ENCODE results near the gene GATA6.

GATA6 gene

DNA sequence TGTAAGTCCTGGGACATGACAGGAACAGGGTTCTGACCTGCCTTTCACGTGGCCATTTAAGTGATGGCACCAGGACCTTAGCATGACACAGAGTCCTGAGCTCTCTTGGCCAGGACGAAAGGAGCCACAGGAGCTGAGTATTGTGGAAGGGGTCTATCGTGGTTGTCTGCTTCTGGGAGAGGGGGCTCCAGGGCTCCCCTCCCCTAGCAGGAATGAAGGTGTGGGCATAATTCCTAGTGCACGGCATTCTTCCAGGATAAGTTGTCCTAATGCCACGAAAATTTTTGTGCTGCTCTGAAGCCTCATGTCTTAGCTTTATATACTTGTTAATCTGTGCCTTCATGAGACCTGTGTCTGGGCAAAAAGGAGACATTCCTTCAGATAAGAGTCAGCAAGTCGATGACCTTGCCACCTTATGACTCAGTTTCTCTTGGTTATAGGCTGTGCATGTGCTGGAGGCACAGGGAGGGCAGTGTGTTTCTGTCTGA is 17.1 kb downstream of the GATA6 start:
- TF ChIP-seq, protein P1, sequence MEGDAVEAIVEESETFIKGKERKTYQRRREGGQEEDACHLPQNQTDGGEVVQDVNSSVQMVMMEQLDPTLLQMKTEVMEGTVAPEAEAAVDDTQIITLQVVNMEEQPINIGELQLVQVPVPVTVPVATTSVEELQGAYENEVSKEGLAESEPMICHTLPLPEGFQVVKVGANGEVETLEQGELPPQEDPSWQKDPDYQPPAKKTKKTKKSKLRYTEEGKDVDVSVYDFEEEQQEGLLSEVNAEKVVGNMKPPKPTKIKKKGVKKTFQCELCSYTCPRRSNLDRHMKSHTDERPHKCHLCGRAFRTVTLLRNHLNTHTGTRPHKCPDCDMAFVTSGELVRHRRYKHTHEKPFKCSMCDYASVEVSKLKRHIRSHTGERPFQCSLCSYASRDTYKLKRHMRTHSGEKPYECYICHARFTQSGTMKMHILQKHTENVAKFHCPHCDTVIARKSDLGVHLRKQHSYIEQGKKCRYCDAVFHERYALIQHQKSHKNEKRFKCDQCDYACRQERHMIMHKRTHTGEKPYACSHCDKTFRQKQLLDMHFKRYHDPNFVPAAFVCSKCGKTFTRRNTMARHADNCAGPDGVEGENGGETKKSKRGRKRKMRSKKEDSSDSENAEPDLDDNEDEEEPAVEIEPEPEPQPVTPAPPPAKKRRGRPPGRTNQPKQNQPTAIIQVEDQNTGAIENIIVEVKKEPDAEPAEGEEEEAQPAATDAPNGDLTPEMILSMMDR (IDR thresholded peaks at IDR 0.05; ENCODE audit: extremely low read depth, insufficient read depth, missing control alignments) = no peak
- in situ Hi-C loops (cut with MboI; ENCODE audit: low pct_unique_long_range_greater_than_20kb, low sequenced_read_pairs, unreplicated experiment) = no loop called here
- no peak for DNase-seq (ENCODE audit: low spot score)

DNA sequence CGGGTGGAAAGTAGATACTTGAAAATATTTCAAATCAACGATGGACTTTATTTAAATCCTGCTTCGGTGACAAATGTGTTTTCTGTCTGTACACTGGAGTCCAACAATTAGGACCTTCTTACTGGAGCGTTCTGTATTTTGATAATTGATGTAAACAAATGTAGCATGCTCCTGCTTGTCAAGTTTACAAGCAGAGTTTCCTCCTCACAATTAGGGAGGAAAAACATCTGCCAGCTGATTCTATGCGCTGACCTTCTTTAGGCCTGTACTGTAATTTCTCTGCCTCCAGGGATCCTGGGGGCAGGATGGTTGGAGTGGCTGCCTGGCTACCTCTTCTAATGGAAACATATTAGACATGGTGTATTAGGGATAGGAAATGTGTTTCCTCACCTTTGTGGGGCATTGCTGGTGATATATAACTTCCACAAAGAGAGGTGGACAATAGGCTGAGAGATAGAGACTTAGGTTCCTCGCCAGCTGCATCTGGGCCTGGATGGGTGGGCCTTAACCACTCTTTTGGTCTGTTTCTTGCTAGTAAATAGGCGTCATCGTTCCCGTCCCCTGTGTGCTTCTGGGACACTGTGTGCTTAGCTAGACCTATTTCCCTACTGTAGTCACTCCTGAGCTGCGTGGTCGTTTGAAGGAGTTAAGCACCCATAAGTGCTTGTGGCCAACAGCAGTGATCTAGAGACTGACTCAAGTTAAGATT is 19.3 kb downstream of the GATA6 start:
- no peak for DNase-seq (ENCODE audit: low spot score)
- TF ChIP-seq, protein P1 (IDR thresholded peaks at IDR 0.05; ENCODE audit: extremely low read depth, insufficient read depth, missing control alignments) = no peak
- in situ Hi-C loops (cut with MboI; ENCODE audit: low pct_unique_long_range_greater_than_20kb, low sequenced_read_pairs, unreplicated experiment) = no loop called here

DNA sequence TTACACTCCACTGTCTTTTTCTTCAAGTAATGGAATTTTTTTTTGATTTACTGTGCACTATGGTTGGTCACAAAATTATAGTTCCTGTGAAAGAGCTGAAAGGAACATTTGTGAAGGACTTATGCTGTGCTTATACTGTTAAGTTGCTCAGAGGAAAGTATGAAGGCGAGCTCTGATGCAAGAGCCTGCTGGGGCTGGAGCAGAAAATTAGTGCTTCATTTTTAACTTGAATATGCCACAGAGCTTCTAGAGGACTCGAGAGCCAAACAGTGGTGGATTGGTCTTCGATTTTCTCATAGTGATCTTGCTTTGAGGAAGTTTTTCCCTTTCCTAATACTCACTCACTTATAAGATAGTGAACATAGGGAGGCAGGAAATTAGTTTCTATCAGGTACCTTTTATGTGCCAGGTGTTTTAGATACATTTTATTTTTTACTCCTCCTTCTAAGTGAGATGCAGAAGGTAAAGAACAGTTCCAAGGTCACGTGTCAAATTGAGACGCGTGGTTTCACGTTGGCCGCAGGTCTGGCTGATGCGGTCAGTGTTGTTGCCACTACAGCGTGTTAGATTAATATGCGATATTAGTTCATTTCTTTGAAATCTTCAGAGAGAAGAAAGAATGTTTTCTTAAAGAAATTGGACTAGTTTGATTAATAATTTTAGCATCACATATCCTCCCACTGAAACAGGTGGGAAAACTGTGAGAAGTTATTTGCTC is 20.2 kb downstream of the GATA6 start:
- in situ Hi-C loops (cut with MboI; ENCODE audit: low pct_unique_long_range_greater_than_20kb, low sequenced_read_pairs, unreplicated experiment) = no loop called here
- TF ChIP-seq, protein P1 (IDR thresholded peaks at IDR 0.05; ENCODE audit: extremely low read depth, insufficient read depth, missing control alignments) = no peak
- DNase-seq (ENCODE audit: low spot score) = no peak

DNA sequence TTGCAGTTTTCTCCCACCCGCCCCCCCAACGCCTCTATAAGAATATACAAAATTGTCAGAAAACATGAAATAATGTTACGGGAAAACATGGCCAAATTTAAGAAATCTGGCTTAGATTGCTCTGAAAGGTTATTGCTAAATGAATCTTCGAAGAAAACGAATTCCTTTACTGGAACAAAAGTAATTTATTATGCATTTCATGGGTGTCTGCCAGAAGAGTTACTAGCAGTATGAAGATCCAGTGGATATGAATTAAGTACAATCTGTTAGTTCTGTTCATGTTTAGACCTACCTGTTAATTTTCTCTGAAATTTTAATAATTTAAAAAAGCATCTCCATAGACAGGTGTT is 21.9 kb downstream of the GATA6 start:
- TF ChIP-seq, protein P1 (IDR thresholded peaks at IDR 0.05; ENCODE audit: extremely low read depth, insufficient read depth, missing control alignments) = no peak
- in situ Hi-C loops (cut with MboI; ENCODE audit: low pct_unique_long_range_greater_than_20kb, low sequenced_read_pairs, unreplicated experiment) = no loop called here

DNA sequence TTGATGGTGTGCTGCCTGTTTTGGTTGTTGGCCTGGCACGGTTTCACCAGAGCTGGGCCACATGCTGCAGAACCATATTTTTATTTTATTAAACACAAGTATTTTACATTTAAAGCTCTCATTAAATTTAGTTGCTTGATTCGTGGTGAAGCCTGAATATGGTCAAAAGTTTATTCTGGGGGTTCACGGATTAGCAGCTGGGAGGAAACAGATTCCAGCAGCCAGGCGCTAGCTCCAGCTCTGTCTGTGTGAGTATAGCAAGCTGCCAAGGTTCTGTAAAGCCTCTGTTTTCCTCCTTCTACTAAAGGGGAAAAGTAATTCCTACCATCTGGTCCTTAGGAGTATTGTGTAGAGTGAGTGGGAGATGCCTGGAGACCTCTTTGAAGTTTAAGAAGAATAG is 22.5 kb downstream of the GATA6 start:
- in situ Hi-C loops (cut with MboI; ENCODE audit: low pct_unique_long_range_greater_than_20kb, low sequenced_read_pairs, unreplicated experiment) = no loop called here
- TF ChIP-seq, protein P1 (IDR thresholded peaks at IDR 0.05; ENCODE audit: extremely low read depth, insufficient read depth, missing control alignments) = no peak
- no peak for DNase-seq (ENCODE audit: low spot score)

More for the DNA sequence above, 21.9 kb downstream of the GATA6 start:
- DNase-seq (ENCODE audit: low spot score) = no peak

DNA sequence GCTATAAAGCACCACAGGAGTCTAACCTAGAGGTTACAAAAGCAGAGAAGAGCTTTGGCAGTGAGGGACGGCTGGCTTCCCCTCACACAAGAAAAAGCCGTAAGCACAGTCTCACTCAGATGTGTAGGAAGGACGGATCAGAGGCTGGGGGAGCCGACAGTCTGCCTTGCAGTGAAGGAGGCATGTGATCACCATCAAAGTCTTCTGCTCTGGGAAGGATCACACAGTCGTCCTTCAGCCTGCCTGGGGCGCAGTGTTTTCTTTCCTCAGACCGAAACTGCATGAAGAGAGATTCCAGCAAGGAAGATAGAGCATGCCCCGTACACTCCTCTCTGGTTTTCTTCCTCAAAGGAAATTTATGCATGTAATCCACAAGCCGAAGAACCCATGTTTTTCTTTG is 24.1 kb downstream of the GATA6 start:
- DNase-seq (ENCODE audit: low spot score) = no peak
- in situ Hi-C loops (cut with MboI; ENCODE audit: low pct_unique_long_range_greater_than_20kb, low sequenced_read_pairs, unreplicated experiment) = no loop called here
- TF ChIP-seq, protein P1 (IDR thresholded peaks at IDR 0.05; ENCODE audit: extremely low read depth, insufficient read depth, missing control alignments) = no peak

All from GM13977 (cell line).